IMR-90 (cell line): ENCODE results near the gene A3GALT2. TPM values are rescaled to one million over a fixed set of nuclear protein-coding genes. Genes with fewer than 3 reads are reported as not detected.

Source experiments
- ATAC-seq: fragments of 200-7000 bp; cut with Tn5 transposase; 2 replicates; pipeline ENCODE4 v1.9.1; 2020; ENCODE audit warnings: low read depth, mild to moderate bottlenecking, moderate library complexity
- BruUV-seq: library from RNA; stranded (reverse); fragments of 400-500 nt; replicated peaks from 2 replicates; lab custom pipeline; 2021; lab: Mats Ljungman, UMichigan
- CTCF ChIA-PET: fragments of 300-600 bp; formaldehyde crosslinking; extraction: SDS; loops from one replicate; lab custom pipeline; 2021; ENCODE audit warnings: antibody characterized with exemption; lab: Yijun Ruan, JAX
- POLR2A ChIA-PET: fragments of 300-600 bp; sonication (Branson Sonifier 250); formaldehyde crosslinking; loops from one replicate; lab custom pipeline; 2022; ENCODE audit warnings: antibody characterized with exemption; ENCODE audit not compliant: unreplicated experiment; lab: Charles Lee
- DNase-seq: peaks from one replicate; pipeline ENCODE4 v3.0.0; 2013
- H2AFZ ChIP-seq: replicated peaks from 2 replicates; pipeline ENCODE3; 2013; ENCODE audit warnings: low read length, mild to moderate bottlenecking; ENCODE audit not compliant: poor library complexity
- H2AK5ac ChIP-seq: 2 replicates; pipeline ENCODE4 v1.6.1; 2013; ENCODE audit warnings: low read depth, low read length, inconsistent platforms
- H2AK9ac ChIP-seq: replicated peaks from 2 replicates; pipeline ENCODE3; 2013; ENCODE audit warnings: mild to moderate bottlenecking, low read depth, low read length, moderate library complexity; ENCODE audit not compliant: poor library complexity
- H2BK120ac ChIP-seq: 2 replicates; pipeline ENCODE4 v1.6.1; 2013; ENCODE audit warnings: low read depth, low read length, inconsistent platforms
- H2BK15ac ChIP-seq: 3 replicates; pipeline ENCODE4 v1.6.1; 2013; ENCODE audit warnings: low read depth, low read length, inconsistent platforms
- H2BK20ac ChIP-seq: 2 replicates; pipeline ENCODE4 v1.6.1; 2013; ENCODE audit warnings: low read depth, mild to moderate bottlenecking, inconsistent platforms, low read length, moderate library complexity
- H2BK5ac ChIP-seq: 2 replicates; pipeline ENCODE4 v1.6.1; 2013; ENCODE audit warnings: mild to moderate bottlenecking, low read depth, low read length, inconsistent platforms; ENCODE audit not compliant: poor library complexity, severe bottlenecking
- H3K14ac ChIP-seq: replicated peaks from 2 replicates; pipeline ENCODE4 v1.6.1; 2013; ENCODE audit warnings: low read depth, low read length, inconsistent platforms
- H3K18ac ChIP-seq: 2 replicates; pipeline ENCODE4 v1.6.1; 2013; ENCODE audit warnings: low read depth, low read length, control low read depth
- H3K23ac ChIP-seq: 2 replicates; pipeline ENCODE4 v1.6.1; 2013; ENCODE audit warnings: low read depth, low read length, inconsistent platforms
- H3K27ac ChIP-seq: 2 replicates; pipeline ENCODE4 v1.5.1; 2013; ENCODE audit warnings: mild to moderate bottlenecking, control low read depth, low read length; ENCODE audit not compliant: insufficient read depth
- H3K27me3 ChIP-seq: 2 replicates; pipeline ENCODE4 v1.6.1; 2013; ENCODE audit warnings: low read length; ENCODE audit not compliant: control insufficient read depth, insufficient read depth
- H3K36me3 ChIP-seq: 2 replicates; pipeline ENCODE4 v1.6.1; 2013; ENCODE audit warnings: low read length, mixed read lengths; ENCODE audit not compliant: control insufficient read depth, insufficient read depth
- H3K4ac ChIP-seq: 2 replicates; pipeline ENCODE4 v1.6.1; 2013; ENCODE audit warnings: low read depth, low read length, inconsistent platforms
- H3K4me1 ChIP-seq: 2 replicates; pipeline ENCODE4 v1.6.1; 2013; ENCODE audit warnings: low read length, mixed read lengths; ENCODE audit not compliant: control insufficient read depth, insufficient read depth
- H3K4me2 ChIP-seq: 2 replicates; pipeline ENCODE4 v1.6.1; 2013; ENCODE audit warnings: low read depth, mild to moderate bottlenecking, control low read depth, low read length, moderate library complexity
- H3K4me3 ChIP-seq: 2 replicates; pipeline ENCODE4 v1.5.1; 2013; ENCODE audit warnings: low read depth, mild to moderate bottlenecking, control low read depth, low read length, moderate library complexity; ENCODE audit not compliant: insufficient read depth
- H3K56ac ChIP-seq: 2 replicates; pipeline ENCODE4 v1.6.1; 2013; ENCODE audit warnings: low read length, inconsistent platforms; ENCODE audit not compliant: insufficient read depth; ENCODE audit errors: extremely low read depth
- H3K79me1 ChIP-seq, 2 experiments: 2 replicates each; pipeline ENCODE4 v1.6.1; 2013; ENCODE audit warnings: low read length in 2 of 2, inconsistent platforms in 1 of 2, low read depth in 1 of 2
- H3K9ac ChIP-seq: 2 replicates; pipeline ENCODE4 v1.6.1; 2013; ENCODE audit warnings: low read depth, low read length, control low read depth
- H3K9me1 ChIP-seq: 2 replicates; pipeline ENCODE4 v1.6.1; 2013; ENCODE audit warnings: low read length, inconsistent platforms; ENCODE audit not compliant: insufficient read depth
- H3K9me3 ChIP-seq: 2 replicates; pipeline ENCODE4 v1.6.1; 2013; ENCODE audit warnings: low read length; ENCODE audit not compliant: control insufficient read depth, insufficient read depth
- H4K20me1 ChIP-seq: 2 replicates; pipeline ENCODE4 v1.6.1; 2013; ENCODE audit warnings: low read length, inconsistent platforms; ENCODE audit not compliant: insufficient read depth
- H4K5ac ChIP-seq: 2 replicates; pipeline ENCODE4 v1.6.1; 2013; ENCODE audit warnings: mild to moderate bottlenecking, low read depth, low read length, control low read depth
- H4K8ac ChIP-seq, 2 experiments: 2 replicates each; pipeline ENCODE4 v1.6.1; 2013; ENCODE audit warnings: low read depth in 2 of 2, low read length in 2 of 2, control low read depth in 1 of 2, inconsistent platforms in 1 of 2
- H4K91ac ChIP-seq: 2 replicates; pipeline ENCODE4 v1.6.1; 2013; ENCODE audit warnings: low read depth, low read length, inconsistent platforms; ENCODE audit not compliant: insufficient read depth
- BHLHE40 ChIP-seq: fragments of 150-350 bp; IDR thresholded peaks from 2 replicates; pipeline ENCODE4 v1.6.1; 2016; ENCODE audit warnings: mild to moderate bottlenecking, low read depth, low read length
- CEBPB ChIP-seq: IDR thresholded peaks from 2 replicates; pipeline ENCODE4 v1.6.1; 2012; ENCODE audit warnings: low read depth, low read length, improper control_type of control experiment
- CHD1 ChIP-seq: IDR thresholded peaks from 2 replicates; pipeline ENCODE4 v1.6.1; 2012; ENCODE audit warnings: low read depth, low read length, improper control_type of control experiment
- ELK1 ChIP-seq: fragments of 150-350 bp; IDR thresholded peaks from 2 replicates; pipeline ENCODE4 v1.6.1; 2016; ENCODE audit warnings: low read depth, mild to moderate bottlenecking, low read length, moderate library complexity, borderline replicate concordance
- FOS ChIP-seq: fragments of 150-350 bp; IDR thresholded peaks from 2 replicates; pipeline ENCODE4 v1.6.1; 2016; ENCODE audit warnings: low read depth, low read length
- MAFK ChIP-seq: IDR thresholded peaks from 2 replicates; pipeline ENCODE4 v1.6.1; 2012; ENCODE audit warnings: low read depth, low read length, improper control_type of control experiment
- MAZ ChIP-seq: IDR thresholded peaks from 2 replicates; pipeline ENCODE4 v1.6.1; 2012; ENCODE audit warnings: low read depth, mild to moderate bottlenecking, low read length, improper control_type of control experiment, moderate library complexity, borderline replicate concordance
- NFE2L2 ChIP-seq: fragments of 150-350 bp; IDR thresholded peaks from 2 replicates; pipeline ENCODE4 v1.6.1; 2016; ENCODE audit warnings: low read depth, mild to moderate bottlenecking, low read length
- POLR2A ChIP-seq: IDR thresholded peaks from 2 replicates; pipeline ENCODE4 v1.6.1; 2012; ENCODE audit warnings: mild to moderate bottlenecking, low read depth, low read length
- RAD21 ChIP-seq: IDR thresholded peaks from 2 replicates; pipeline ENCODE4 v1.6.1; 2012; ENCODE audit warnings: low read length, improper control_type of control experiment
- RCOR1 ChIP-seq: IDR thresholded peaks from 2 replicates; pipeline ENCODE4 v1.6.1; 2012; ENCODE audit warnings: mild to moderate bottlenecking, low read length, improper control_type of control experiment; ENCODE audit not compliant: insufficient replicate concordance
- RFX5 ChIP-seq: IDR thresholded peaks from 2 replicates; pipeline ENCODE4 v1.8.0; 2012; ENCODE audit warnings: low read depth, mild to moderate bottlenecking, low read length, moderate library complexity
- SMC3 ChIP-seq: fragments of 150-350 bp; IDR thresholded peaks from 2 replicates; pipeline ENCODE4 v1.6.1; 2016; ENCODE audit warnings: low read depth, mild to moderate bottlenecking, antibody characterized with exemption, low read length, moderate library complexity
- WGBS, 2 experiments: methylation state at CpG; one replicate each; pipeline versions ENCODE4 v1.1.5 to v1.1.7; 2013; ENCODE audit warnings: missing lambda C conversion rate in 2 of 2; ENCODE audit not compliant: insufficient read length in 1 of 2; ENCODE audit errors: extremely low coverage in 2 of 2; 5-methylcytosine and 5-hydroxymethylcytosine counted together
- dilution Hi-C: fragments of 300-500 bp; cut with HindIII; formaldehyde crosslinking; loops from one replicate; pipeline ENCODE4 v1.14.3; 2018; ENCODE audit warnings: low sequenced_read_pairs; ENCODE audit not compliant: unreplicated experiment
- in situ Hi-C: fragments of 300-500 bp; cut with MboI; formaldehyde crosslinking; loops from 3 replicates; pipeline ENCODE4 v1.14.3; 2019; ENCODE audit warnings: low sequenced_read_pairs, inconsistent platforms, mixed read lengths
- intact Hi-C: fragments of 100-400 bp; cut with micrococcal nuclease; formaldehyde crosslinking; loops from 2 replicates; pipeline ENCODE4 v1.10.0; 2022
- polyA plus RNA-seq, 3 experiments: library from polyadenylated mRNA; depleted of rRNA; stranded (reverse); fragments of >200 nt; gene quantifications; 2 replicates each; pipeline ENCODE4 v1.2.3, GENCODE V29; 2012; ENCODE audit warnings: low replicate concordance in 1 of 3
- total RNA-seq: library from RNA; depleted of rRNA; stranded (reverse); fragments of >200 nt; gene quantifications from 2 replicates; pipeline ENCODE4 v1.2.3, GENCODE V29; 2012
- TF ChIP-seq, protein P1 (sequence below): fragments of 150-350 bp; IDR thresholded peaks from 2 replicates; pipeline ENCODE4 v1.6.1; 2017; ENCODE audit warnings: mild to moderate bottlenecking, antibody characterized with exemption, low read length, low read depth

A3GALT2 gene
- total and polyA plus RNA-seq, 2 of the 4 experiments (the other 2 are of a cell fraction) = not detected

GRCh38 chr1:33332881-33333280 lies 12.0 kb upstream of the A3GALT2 start:
- no peak overlapping the region for H2AK9ac ChIP-seq
- dilution Hi-C loops (no loop called here), intact Hi-C loops (no loop called here), in situ Hi-C loops (no loop called here)
- no peak overlapping the region for H3K9ac ChIP-seq
- POLR2A ChIA-PET = no interaction called here
- BruUV-seq = no TSS peak
- no peaks in the 10 kb centered on the region for H3K27me3 ChIP-seq
- peaks cover 35% of the 10 kb centered on the region for H3K4me1 ChIP-seq
- peak overlapping the region; percentile 5; the same call in 1 of the 2 replicates for H3K23ac ChIP-seq
- H2BK15ac ChIP-seq = no peak overlapping the region
- H3K4me2 ChIP-seq = no peak overlapping the region
- H2BK20ac ChIP-seq = no peak overlapping the region
- H2BK5ac ChIP-seq = peak overlapping the region; percentile 14
- no peak overlapping the region for H3K14ac ChIP-seq
- ATAC-seq (no peak), DNase-seq (no peak)
- H3K4ac ChIP-seq = no peak overlapping the region
- peak overlapping the region; percentile 4; the same call in 1 of the 2 replicates for H3K27ac ChIP-seq
- no peak overlapping the region for H2BK120ac ChIP-seq
- TF ChIP-seq SMC3 (no peak), CHD1 (no peak), RAD21 (no peak), POLR2A (no peak), MAFK (no peak), MAZ (no peak), RCOR1 (no peak), CEBPB (no peak), RFX5 (no peak), NFE2L2 (no peak), BHLHE40 (no peak), FOS (no peak), ELK1 (no peak)
- TF ChIP-seq, protein P1, sequence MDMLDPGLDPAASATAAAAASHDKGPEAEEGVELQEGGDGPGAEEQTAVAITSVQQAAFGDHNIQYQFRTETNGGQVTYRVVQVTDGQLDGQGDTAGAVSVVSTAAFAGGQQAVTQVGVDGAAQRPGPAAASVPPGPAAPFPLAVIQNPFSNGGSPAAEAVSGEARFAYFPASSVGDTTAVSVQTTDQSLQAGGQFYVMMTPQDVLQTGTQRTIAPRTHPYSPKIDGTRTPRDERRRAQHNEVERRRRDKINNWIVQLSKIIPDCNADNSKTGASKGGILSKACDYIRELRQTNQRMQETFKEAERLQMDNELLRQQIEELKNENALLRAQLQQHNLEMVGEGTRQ = no peak
- no peak overlapping the region for H2AFZ ChIP-seq
- no peak overlapping the region for H3K4me3 ChIP-seq
- no peak overlapping the region for H3K56ac ChIP-seq
- H3K18ac ChIP-seq = no peak overlapping the region
- H4K5ac ChIP-seq = no peak overlapping the region
- H3K9me3 ChIP-seq = no peaks in the 10 kb centered on the region
- WGBS, 2 experiments = 92% methylated on average over 4 of the region's 5 CpGs; no CpG with 5 or more reads in 1 of the 2 experiments
- no peak overlapping the region for H2AK5ac ChIP-seq
- peaks cover 31% of the 10 kb centered on the region for H3K9me1 ChIP-seq
- CTCF ChIA-PET = no interaction called here
- 0 out of 4 replicates have a peak overlapping the region, but pooled peaks of 1 of the 2 experiments have one; percentile 1 for H4K8ac ChIP-seq
- H3K36me3 ChIP-seq = peaks cover 65% of the 10 kb centered on the region
- peaks cover 34 to 80% of the 10 kb centered on the region in 2 experiments for H3K79me1 ChIP-seq
- peaks cover 97% of the 10 kb centered on the region for H4K20me1 ChIP-seq
- no peak overlapping the region for H4K91ac ChIP-seq
